Measurements from ENCODE around the gene ZNF835.

Gene ZNF835

DNA sequence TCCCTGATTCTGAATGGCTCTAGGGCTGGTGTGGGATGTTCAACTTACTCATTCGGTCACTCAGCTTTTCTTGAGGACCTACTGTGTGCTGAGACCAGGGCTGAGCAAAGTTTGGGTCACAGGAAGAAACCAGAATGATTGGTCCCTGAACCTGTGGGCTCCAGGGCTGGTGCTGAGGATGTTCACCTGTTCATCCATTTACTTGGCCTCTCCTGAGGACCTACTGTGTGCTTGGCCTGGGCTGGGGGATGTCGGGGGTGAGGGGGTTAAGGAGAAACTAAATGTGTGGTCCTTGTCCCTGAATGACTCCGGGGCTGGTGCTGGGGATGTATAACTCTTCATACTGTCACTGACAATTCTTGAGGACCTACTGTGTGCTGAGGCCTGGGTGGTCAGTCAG, 10.3 kb downstream of the ZNF835 start:
- no peak for DNase-seq

DNA sequence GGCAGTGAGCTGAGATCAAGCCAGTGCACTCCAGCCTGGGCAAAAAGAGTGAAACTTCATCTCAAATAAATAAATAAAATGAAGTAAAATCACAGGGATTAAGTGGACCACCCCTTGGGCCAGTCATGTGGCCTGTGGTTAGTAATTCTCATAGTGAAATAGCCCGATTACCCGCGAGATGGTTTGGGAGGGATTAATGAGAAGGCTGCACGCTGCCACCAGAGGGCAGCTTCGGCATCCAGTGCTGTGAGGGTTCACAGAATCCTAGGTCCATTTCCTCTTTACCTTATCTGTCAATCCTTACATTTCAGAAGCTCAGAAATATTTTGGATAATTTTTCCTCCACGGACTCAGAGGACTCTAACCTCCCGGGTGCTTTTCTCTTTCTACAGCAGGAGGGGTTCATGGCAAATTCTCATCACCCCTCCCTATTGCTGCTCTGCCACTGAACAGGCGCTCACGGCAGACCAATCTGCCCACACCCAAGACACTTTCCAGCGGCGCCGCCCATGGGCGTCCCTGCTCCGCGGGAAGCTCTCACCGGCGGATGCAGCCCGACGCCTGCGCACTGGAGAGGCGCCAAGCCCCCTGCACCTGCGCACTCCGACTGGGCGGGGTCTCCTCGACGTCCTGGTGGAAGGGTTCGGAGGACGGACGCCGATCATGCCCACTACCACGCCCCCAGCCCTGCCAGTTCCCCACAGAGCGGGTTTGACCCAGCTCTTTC, 11.0 kb downstream of the ZNF835 start:
- DNase-seq = no peak

DNA sequence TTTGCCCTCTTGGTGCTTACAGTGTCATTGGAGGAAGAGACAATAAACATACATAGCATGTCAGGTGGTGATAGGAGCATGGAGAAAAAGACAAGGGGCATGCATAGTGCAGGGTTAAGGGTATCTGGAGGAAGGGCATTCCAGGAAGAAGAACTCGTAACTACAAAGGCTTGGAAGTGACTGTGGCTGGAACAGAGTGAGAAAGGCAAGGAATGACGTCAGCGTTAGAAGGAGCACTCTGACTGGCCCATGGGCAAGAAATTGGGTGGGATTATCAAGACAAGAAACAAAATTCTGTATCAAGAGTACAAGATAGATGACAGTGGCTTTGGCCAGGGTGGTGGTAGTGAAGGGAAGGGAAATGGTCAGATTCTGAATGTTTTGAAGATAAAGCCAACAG, 17.4 kb downstream of the ZNF835 start:
- no peak for DNase-seq

DNA sequence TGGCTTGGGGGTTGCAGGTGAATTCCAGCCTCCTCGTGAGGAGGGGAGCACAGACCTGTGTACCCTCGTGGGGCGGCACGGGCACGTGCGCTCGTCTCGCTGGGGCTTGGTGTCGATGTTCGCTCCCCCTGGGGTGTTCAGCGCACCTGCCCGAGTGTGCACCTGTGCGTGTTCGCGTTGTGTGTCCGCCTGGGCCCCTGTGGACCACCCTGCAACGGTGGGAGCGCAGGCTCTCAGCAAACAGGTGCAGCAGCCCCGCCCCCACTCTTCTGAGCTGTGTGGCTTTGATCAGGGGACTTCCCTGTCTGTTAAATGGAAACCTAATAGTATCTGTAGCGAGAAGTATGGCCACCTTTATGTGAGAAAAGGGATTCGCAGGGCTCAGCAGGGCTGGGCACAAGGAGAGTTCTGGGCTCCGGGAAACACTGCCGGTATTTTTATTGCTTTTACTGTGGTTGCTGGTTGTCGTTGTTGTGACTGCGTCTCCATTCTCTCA, 28.0 kb downstream of the ZNF835 start:
- DNase-seq = no peak

DNA sequence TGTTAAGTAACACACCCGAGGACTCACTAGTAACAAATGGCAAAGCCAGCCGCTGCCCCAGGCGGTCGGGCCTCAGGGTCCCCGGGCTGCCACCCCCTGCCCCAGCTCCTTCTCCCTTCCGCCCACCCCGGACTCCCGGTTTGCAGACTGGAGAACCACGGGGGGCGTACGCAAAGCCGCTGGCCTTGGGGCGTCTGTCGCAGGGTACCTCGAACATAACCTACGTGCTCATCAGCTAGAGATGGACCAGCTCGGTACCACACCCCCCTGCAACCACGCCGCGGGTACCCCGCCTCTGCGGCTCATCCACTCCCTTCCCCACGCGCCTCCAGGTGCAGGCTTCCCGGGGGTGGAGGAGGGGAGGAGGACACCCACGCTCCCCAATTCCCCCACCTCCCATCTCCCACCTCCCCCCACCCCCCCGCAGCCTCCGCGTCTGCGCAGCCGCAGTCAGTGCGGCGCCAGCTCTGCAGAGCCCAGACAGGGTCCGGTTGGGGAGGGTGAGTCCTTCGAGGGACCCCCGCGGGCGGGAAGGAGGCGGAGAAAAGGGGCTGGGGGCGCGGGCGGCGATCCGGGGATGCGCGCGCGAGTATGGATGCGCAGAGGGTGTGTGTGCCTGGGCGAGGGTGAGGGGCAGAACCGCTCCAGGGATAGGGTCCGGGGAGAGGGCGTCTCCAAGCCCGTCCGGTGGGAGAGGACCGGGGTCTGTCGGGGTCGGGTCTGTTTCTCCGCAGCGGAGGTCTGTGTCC, 28.7 kb downstream of the ZNF835 start, which contains the start of gene SMIM17:
Gene SMIM17, plus strand, starts transcription at position 449 of the 749 bp plus-strand sequence. CDS start 2,509 bp downstream, outside the sequence.
- no peak for DNase-seq

DNA sequence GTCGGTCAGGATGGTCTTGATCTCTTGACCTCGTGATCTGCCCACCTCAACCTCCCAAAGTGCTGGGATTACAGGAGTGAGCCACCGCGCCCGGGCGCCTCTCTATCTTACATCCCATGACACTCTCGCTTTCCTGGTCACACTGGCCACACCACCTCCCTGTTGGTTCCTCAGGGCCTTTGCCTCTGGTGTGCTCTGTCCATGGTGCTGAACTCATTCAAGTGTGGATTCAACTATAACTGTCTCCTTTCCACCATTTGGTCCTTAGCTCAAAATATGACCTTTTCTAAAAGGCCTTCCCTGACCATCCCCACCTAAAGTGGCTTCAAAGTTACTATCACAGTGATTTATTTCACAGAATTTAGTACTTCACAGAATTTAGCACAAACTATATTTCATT, 32.3 kb downstream of the ZNF835 start:
- no peak for DNase-seq

DNA sequence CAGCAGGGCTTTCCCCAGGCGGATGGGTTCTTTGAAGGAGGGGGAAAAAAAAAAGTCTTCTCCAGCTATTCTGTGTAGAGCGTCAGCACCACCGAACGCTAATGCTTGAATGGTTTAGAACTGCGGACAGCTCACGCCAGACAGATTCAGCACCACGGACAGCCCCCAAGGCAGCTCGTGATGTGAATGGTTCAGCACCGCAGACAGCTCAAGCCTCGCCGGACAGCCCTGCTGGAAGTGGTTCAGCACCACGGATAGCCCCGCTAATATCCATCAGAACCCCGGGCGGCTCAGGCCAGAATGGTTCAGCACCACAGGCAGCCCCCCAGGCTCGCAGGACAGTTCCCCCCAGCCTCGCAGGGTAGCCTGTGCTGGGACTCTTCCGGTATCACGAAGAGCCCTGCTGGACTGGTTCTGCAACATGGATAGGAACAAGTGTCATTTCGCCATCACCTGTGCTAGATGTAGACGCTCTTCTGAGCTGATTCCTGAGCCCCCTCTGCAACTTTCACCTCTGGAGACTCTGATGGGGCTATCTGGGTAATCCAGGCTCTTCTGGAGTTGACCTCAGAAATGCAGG, 33.5 kb downstream of the ZNF835 start:
- peak; percentile 4 for DNase-seq

DNA sequence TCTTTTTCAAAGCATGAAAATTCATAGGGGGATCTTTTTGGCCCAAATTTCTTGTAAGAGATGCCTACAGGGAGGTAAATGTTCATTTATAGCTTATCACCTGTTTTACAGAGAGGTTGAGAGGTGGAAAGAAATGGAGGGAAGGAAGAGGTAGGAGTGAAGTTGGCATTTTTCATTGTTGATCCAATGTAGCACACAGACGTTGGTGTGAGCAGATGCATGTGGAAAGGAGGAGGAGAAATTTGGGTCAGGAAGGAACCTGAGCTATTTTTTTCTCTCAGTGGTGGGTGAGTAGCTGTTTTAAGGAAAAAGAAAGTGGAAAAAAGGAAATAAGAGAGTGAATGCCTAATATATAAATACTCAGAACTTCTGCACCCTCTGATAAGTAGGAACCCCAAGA, 38.5 kb downstream of the ZNF835 start:
- DNase-seq = no peak

DNA sequence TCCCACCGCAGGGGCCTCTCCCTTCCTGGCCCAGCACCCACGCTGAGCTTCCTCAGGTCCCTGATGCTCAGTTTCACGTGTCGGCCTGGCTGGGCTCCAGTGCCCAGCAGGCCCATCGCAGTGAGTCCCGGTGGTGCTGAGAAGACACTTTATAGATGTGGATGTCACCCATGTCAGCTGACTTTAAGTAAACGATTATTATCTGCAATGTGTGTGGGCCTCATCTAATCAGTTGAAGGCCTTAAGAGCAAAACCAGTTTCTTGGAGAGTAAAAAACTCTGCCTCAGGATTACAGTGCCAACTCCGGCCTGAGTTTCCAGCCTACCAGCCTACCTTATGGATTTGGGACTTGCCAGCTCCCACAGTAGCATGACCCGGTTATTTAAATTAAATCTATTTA, 45.8 kb downstream of the ZNF835 start:
- DNase-seq = no peak

DNA sequence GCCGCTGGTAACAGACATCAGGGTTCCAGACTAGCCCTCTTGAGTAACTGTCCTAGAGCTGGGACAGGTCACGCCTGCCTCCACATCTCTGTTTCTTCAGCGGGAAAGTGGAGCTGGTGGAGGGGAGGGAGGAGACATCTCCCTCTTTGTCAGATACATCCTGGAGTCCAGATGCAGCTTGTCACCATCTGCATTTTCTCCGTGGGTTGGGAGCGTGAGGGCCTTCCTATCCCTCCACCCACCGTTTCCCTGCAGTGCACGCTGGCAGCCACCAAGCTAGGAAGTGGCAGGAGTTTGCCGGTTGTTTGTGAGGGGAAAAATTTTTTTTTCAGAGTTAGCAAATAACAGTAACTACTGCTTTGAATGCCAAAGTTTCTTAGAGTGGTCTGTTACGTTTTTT, 48.6 kb downstream of the ZNF835 start:
- no peak for DNase-seq

DNA sequence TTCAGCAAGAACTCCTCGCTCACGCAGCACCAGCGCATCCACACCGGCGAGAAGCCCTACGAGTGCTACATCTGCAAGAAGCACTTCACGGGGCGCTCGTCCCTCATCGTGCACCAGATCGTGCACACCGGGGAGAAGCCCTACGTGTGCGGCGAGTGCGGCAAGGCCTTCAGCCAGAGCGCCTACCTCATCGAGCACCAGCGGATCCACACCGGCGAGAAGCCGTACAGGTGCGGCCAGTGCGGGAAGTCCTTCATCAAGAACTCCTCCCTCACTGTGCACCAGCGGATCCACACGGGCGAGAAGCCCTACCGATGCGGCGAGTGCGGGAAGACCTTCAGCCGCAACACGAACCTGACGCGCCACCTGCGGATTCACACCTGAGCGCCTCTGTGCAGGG, 49.2 kb downstream of the ZNF835 start:
- no peak for DNase-seq

DNA sequence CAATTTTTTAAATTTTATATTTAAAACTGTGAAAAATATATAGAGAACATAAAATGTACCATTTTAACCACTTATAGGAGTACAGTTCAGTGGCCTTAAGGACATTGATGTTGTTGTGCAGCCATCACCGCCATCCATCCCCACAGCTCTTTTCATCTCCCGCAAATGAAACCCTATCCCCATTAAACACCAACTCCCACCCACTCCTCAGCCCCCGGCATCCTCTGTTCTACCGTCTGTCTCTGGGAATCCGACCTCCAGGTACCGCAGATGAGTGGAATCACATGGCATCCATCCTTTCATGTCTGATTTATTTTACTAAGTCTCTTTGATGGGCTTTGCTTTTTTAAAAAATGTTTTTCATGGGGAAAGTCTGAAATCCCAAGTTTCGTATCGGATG, 52.4 kb downstream of the ZNF835 start:
- no peak for DNase-seq

DNA sequence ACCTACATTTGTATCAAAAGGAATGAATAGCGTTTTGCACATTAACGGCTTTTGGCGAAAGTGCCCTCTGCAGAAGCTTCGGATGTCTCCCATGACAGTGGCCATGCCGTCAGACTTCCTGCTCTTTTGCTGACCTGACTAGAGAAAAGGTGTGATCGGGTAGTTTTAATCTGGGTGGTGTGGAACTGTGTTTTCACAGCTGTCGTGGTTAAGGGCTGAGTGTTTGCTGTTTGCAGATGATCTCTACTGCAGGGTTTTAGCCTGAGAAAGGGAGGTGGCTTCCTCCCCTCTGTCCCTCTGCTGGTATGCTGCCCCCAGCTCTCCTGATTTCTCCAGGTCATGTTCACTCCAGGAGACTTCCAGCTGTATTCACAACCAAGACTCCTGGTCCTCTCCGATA, 54.0 kb downstream of the ZNF835 start:
- no peak for DNase-seq

DNA sequence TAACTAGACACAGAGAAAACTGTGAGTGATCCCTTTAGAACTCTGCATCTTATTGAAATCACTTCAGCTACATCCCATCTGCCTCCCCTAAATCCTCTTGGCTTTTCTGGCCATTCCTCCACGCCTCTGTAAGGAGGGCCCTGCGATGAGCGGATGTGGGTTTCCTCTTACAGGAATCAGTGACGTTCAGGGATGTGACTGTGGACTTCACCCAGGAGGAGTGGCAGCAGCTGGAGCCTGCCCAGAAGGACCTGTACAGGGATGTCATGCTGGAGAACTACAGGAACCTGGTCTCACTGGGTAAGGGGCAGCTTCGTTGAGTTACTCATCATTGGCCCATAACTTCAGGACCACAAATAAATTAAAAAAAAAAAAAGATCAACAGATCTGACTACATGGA, 57.9 kb downstream of the ZNF835 start:
- no peak for DNase-seq

DNA sequence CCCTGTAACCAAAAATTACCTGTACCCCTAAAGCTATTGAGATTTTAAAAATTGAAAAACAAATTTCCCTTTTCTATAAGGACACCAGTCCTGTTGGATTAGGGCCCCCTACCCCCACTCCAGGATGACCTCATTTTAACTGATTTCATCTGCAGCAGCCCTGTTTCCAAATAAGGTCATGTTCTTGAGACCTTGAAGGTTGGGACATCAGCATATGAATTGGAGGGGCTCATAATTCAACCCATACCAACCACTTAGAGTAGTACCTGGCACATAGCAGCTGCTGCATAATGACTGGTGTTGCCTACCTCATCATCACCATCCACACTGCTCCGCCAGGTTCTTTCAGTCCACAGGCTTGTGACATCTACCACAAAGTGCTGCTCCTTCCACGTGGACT, 58.8 kb downstream of the ZNF835 start:
- DNase-seq = no peak
